GM21576 (cell line): ENCODE measurements around the gene CCR9.

ENCODE experiments used
- ATAC-seq: cut with Tn5 transposase; IDR thresholded peaks from one replicate; pipeline ENCODE4 v1.9.1; 2021; ENCODE audit warnings: mild to moderate bottlenecking, moderate library complexity; ENCODE audit not compliant: unreplicated experiment

Gene CCR9

GRCh38 chr3:45872569-45872968, 13.8 kb upstream of the CCR9 start:
- ATAC-seq: no peak

- ATAC-seq: no peak
Observed at GRCh38 chr3:45873036-45873435, 13.3 kb upstream of the CCR9 start.

- ATAC-seq: no peak
Observed at GRCh38 chr3:45873638-45874037, 12.7 kb upstream of the CCR9 start.

DNA sequence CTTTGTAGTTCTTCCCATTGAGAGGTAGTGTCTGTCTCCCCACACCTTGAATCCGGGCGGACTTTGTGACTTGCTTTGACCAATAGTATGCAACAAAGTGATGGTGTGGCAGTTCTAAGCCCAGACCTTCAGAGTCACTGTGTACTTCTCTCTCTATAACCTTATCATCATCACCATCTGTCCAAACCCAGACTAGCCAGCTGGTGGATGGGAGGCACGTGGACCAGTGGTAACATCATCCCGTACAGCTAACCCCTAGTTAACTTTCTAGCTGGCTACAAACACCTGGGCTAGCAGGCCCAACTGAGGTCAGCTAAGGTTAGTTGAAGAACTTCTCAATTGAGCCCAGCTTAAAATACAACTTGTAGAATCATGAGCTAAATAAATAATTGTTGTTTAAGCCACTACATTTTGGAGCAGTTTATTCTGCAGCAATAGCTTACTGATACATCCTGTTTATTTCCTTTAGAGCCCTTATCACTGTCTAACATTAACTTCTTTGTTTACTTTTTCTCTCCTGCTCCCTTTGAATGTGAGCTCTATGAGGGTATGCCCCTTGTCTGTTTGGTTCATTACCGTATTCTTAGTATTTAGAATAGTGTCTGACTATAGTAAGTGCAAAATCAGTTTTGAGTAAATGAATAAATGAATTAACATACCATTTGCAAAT, 11.5 kb upstream of the CCR9 start:
- ATAC-seq: no peak

DNA sequence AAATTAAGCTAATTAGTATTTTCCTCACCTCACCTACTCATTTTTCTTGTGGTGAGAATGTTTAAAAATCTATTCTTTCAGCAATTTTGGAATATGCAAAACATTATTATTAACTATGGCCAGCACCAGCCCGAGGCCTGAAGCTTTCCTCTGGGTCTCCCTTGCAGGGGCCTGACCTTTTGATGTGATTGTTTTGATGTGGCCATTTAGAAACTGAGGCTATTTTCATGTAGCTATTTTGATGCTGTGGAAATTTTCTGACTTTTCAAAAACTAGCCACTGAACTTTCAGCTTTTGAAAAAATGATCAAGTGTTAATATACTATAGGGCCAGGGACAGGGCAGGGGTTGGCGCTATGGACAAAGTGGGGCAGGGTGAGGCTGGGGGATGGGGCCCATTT, 8.2 kb upstream of the CCR9 start:
- no peak for ATAC-seq

DNA sequence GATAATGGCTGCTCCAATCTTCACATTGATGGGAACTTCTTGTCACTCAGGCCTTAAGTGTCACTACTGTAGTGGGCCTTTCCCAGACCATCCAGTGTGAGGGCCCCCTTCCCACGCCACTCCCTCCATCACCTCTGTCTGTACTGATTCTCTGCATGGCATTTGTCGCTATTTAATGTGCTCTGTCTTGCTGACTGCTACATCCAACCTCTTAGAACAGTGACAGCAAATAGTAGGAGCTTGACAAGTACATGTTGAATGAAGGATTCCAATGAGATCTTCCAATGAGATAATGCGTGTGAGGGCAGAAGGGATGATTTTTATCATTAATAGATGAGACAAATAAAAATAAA, 5.6 kb upstream of the CCR9 start:
- no peak for ATAC-seq

DNA sequence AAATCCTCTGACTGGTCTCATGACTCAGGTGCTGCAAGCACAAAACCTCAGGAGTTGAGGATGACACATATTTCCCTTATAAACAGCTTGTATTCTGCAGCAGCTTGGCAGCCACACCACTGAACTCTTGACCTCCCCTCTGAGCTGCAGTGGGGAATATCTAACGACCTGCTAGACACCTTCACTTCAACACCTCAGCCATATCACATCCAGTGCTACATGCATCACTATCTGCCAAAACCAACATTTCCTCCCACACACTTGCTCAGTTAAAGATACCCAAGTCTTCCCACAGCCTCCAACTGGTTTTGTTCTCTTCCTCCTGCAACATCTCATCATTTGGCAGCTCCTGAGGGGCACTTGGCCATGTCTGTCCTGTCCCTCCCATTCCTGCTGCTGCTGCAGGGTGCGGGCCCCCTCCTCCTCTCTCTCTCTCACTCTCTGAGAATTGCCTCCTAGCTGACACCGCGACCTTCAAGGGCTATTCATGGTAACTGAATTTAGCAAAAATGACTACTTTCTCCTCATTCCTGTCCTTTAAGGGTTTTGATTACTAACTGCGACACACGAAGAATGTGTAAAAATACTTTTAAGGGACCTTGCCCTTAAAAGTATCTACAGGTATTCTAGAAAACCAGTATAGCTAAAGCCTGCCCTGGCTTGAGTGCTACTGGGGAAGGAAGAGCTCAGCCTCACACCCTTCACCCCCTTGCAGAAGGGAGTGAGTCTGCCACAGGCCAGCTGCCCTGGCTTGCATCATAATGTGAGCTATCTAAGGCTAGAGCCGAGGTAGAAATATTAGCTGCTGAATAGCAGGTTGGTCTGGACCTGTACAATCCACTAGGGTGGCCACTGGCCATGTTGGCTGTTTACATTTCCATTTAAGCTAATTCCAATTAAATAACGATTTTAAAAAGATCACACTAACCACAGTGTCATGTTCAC, 5.0 kb upstream of the CCR9 start:
- no peak for ATAC-seq

- ATAC-seq: no peak
Observed at GRCh38 chr3:45884368-45885201, 1.8 kb upstream of the CCR9 start.

- no peak for ATAC-seq
Observed at GRCh38 chr3:45887285-45887684, 942 bp downstream of the CCR9 start.

GRCh38 chr3:45887759-45888511, 1.6 kb downstream of the CCR9 start:
- no peak for ATAC-seq

- no peak for ATAC-seq
Observed at GRCh38 chr3:45889337-45889736, 3.0 kb downstream of the CCR9 start.

DNA sequence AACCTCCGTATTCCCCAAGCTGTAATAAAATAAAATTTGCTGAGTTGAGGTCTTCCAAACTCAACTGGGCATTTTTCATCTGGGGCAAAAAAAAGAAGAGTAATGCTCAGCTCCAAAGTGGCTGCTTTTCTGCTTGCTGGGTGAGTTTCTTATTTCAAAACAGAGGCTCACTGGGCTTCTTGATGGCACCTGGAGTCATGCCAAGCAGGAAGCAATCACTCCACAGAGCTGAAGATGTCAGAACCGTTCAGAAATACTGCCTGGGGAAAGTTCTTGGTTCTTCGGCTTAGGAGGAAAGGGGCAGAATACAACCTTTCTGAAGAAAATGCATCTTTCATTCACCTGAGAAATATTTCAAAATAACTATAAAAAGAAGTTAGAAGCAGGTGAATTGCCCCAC, 4.1 kb downstream of the CCR9 start:
- no peak for ATAC-seq

GRCh38 chr3:45892161-45892560, 5.8 kb downstream of the CCR9 start:
- ATAC-seq: no peak

- ATAC-seq: no peak
Observed at GRCh38 chr3:45894015-45894414, 7.7 kb downstream of the CCR9 start.

GRCh38 chr3:45895686-45896468, 9.5 kb downstream of the CCR9 start:
- ATAC-seq: no peak

DNA sequence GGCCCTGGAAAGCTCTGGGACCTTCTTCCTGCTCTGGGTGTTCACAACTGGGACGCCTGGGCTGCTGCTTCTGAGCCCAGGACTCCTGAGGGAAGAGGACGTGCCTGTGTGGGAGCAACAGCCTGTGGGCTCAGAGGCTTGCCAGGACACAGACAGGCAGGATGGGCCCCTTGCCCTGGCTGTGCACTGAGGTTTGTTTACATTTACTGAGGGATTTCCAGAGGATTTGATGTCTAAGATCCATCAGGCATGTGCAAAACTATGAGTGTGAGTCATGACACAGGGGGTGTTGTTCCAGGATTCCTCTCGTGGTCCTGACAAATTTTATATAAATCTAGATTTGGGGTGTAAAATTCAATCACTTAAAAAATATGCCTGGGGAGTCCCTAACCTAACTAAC, 10.6 kb downstream of the CCR9 start:
- no peak for ATAC-seq

DNA sequence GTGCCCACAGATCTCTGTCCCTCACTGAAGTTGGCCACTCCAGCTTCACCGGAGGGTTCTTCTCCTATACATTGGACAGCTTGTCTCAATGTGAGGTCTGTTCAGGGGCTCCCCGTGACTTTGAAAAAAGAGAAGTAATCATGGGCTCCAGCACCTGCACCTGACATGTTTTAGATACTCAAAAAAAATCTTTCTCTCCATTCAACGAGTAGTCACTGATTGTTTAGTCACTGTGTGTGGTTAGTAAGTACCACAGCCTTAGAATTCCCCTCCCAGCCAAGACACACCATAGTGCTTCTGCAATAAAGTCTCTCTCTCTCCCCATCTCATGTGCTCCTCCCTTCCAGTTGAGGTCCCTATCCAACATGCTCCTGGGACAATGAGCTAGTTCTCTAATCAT, 18.6 kb downstream of the CCR9 start:
- no peak for ATAC-seq

- ATAC-seq: no peak
Observed at GRCh38 chr3:45905755-45906154, 19.4 kb downstream of the CCR9 start.

GRCh38 chr3:45906681-45907407, 20.5 kb downstream of the CCR9 start:
- ATAC-seq: no peak
